Activated T-cell treated with anti-CD3 and anti-CD28 coated beads, Interleukin-2, amount 50 U/mL, for 1 hour (primary cell): ENCODE data around the gene SPAG4.

Source experiments
- DNase-seq: peaks from one replicate; pipeline ENCODE4 v3.0.0-alpha.2; 2020

SPAG4 gene

DNA sequence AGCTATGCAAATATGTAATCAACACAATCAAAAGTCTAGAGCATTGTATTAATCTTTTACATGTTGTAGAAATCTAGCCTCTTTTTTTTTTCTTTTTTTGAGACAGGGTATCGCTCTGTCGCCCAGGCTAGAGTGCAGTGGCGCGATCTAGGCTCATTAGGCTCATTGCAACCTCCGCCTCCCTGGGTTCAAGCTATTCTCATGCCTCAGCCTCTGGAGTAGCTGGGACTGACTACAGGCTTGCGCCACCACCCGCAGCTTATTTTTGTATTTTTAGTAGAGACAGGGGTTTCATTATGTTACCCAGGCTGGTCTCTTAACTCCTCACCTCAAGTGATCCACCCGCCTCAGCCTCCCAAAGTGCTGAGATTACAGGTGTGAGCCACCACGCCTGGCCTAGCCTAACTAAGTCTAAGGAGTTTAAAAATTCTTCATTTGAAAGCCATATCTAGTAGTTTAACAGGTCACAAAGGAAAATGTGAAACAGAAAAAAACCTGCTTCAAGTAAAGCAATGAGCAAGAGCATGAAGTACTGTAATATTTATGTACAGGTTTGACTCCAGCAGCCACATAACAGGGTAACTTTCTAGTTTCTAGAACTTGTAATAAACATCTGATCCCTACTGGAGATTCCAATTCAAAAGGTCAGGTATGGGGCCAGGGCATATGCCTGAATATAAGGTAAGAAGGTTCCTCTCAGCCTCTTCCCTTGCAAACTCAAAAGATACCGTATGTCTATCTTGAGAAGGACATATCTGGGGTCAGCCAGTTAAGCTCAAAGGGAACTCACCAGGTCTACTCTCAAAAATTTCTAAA lies 44.7 kb downstream of the SPAG4 start:
- no peak for DNase-seq

DNA sequence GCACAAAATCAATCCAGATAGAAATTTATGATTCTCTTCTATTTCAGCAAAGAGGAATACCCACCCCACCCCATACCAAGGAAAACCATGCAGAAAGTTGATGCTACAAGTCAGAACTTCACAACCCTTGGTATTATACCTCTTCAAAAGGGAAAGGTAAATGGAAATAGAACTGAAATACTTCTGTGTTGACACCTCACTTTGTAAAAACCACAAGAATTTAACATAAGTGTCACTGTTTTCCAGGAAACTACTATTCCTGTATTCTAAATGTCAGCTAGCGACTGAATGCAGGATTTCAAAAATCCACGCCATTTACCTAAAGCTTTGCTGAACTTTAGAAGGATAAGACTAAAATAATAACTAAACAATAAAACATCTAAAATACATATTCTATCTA lies 45.4 kb downstream of the SPAG4 start:
- DNase-seq = no peak

DNA sequence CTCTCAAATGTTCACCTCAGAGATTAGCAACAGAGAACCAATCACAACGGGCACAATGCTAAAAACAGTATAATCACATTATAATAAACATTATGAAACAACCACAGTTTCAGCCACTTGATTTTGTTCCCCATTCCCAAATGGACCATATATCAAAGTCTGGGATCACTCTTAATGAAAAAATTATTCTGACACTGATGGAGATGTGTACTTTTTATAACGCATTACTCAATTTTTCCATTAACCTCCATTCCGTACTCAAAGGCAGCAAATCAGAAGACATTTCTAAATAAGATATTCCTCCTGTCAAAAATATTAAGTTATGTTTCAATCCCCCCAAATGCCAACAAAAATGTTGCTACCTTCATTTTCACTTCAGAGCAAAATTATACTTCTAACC lies 46.3 kb downstream of the SPAG4 start:
- DNase-seq = no peak

DNA sequence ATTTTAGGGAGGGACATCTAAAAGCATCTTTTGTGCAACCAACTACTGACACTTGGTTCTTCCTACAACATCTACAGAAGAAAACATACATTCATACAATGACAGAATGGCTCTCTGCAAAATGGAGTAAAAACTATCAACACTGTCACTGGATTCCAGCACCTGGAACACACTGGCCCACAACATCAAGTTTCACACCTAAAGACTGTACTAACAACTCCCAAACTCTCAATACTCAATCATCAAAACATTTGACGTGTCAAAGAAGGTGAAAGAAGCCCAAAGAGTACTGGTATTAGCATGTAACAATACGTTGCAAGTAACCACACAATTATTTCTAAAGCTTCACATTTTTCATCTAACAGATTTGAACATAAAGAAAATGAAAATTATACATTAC lies 46.9 kb downstream of the SPAG4 start:
- DNase-seq = no peak

DNA sequence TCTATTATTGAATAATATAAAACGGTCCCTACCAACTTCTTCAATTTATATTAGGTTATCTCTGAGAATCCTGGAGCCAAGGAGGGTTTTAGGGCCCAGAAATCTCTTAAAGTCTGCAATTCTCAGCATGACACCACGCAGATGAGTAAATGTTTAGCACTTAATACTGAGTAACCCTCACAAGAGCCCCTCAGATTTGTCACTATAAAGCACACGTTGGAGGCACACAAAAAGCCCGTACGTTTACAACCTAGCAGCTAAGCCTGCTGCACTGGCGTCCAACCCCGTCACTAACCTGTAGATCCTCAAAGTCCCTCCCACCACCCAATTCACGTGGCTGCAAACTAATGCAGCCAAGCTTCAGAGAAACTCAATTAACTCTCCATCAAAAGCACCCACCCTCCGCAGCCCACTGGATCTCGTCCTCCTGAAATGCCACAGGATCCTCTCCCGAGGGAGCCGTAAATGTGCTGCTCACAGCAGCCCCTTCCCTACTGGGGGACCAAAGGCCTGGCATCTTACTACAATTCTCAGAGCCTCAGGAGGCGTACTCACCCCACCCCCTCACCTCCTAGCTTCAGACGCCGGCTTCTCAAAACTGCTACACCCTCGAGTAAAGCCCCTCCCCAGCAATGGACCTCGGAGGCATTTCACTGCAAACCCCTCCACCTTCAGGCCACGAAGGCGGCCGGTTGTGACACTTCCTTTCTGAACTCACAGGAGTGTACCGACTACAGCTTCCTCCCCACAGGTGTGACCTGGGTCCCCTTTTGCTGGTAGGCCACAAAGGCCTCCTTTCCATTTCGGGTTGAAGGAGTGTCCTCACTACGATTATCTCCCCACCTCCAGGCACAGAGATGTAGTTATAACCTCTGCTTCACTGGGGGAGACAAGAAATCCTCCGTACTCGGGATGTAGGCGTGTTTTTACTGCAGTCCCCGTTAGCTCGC lies 48.2 kb downstream of the SPAG4 start:
- peak; percentile 68 for DNase-seq

DNA sequence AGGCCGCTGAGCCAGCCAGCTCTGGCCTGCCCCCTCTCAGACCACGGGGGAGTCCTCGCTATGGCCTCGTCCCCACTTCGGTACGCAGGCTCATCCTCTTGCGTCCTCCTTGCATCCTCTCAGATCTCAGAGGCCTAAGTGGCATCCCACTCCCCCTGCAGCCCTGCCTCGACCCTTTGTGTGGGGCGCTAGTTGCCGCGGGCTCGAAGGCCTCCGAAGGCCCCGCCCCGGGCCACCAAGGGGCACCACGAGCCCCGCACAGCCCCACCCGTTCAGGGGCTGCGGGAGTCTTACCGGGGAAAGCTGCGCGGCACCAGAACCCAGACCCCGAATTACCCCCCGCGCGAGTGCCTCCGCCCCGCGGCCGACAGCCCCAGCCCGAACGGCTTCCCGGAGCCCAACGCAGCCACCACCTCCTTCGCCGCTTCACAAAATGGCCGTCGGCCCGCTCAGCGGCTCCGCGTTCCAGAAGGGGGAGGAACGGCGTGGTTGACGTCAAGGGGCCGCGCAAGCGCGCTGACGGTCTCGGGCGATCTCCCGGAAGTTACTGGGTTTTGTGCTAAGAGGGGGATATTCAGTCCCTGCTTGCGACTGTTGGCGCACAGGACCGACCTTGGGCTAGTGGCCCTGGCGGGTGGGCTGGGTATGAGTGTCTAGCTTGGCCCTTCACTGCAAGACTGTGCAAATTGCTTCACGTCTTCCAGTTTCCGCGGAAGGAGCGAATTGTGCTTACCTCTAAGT lies 49.0 kb downstream of the SPAG4 start, which contains the start of the genes CPNE1 and RBM12:
Gene CPNE1, minus strand, starts transcription at position 435 of the 741 bp plus-strand sequence. CDS start 31,977 bp downstream, outside the sequence.
Gene RBM12, minus strand, starts transcription at position 435 of the 741 bp plus-strand sequence. CDS start 9,578 bp downstream, outside the sequence.
- DNase-seq = peak; percentile 94

DNA sequence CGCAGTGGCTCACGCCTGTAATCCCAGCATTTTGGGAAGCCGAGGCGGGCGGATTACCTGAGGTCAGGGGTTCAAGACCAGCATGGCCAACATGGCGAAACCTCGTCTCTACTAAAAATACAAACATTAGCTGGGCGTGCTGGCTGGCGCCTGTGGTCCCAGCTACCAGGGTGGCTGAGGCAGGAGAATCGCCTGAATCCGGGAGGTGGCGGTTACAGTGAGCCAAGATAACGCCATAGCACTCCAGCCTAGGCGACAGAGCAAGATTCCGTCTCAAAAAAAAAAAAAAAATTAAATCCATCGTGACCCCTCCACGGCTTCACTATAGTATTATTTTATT lies 50.3 kb downstream of the SPAG4 start:
- no peak for DNase-seq

DNA sequence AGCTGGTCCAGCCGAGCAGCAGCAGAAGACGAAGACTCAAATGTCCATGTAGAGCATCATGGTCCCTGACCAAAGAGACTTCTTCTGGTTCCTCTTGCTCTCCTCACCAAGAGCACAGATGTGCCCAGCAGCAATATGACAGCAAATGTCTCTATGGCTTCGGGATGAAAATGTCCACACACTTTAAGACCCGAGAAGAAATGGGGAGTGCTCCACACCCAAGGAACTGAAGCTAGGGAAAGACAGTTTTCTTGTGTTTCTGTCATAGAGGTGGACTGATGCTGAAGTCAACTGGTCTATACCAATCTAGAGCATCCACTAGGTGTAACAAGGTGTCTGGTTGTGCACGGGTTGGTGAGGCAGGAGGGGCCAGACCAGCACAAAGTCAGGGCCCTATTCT lies 53.6 kb downstream of the SPAG4 start:
- DNase-seq = no peak

DNA sequence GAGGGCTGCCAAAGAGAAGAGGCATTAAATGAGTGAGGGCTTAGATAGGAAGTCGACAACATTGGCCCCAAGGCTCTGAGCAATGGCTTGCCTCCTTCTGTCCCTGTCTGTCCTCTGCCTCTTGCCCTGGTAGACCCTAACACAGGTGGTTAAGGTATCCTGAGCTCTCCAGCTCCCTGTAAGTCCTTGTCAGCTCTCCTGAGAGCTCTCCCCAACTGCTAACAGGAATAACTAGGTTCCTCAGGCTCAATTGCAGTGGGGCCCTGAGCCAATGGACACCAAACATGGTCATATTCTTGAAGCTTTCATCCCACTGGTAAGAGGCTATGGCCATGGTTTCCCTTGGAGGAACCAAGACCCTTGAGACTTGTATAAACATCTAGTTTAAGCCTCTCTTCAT lies 54.1 kb downstream of the SPAG4 start:
- no peak for DNase-seq
